Stimulated activated CD8-positive, alpha-beta memory T cell treated with anti-CD3 and anti-CD28 coated beads, Interleukin-12 subunit alpha, Interleukin-12 subunit beta, amount 100 ng/mL, for 24 hours (primary cell): ENCODE data around the gene ERP44.
"Not testable (repeated sequence)": the region's sequence is repeated elsewhere in the genome, so short reads cannot be mapped to it uniquely, and the experiment has no call there.

Experiments
- DNase-seq: peaks from one replicate; pipeline ENCODE4 v3.0.0-alpha.2; 2020; ENCODE audit errors: extremely low read depth

Gene ERP44

GRCh38 chr9:100100146-100100667 is 1.4 kb upstream of the ERP44 start:
- DNase-seq, result no peak

- no peak for DNase-seq
Observed at GRCh38 chr9:100099722-100100042, 882 bp upstream of the ERP44 start.

GRCh38 chr9:100098046-100098886 is 534 bp downstream of the ERP44 start:
- DNase-seq, result no peak

GRCh38 chr9:100096378-100096916 is 2.4 kb downstream of the ERP44 start:
- no peak for DNase-seq

GRCh38 chr9:100094411-100094810 is 4.4 kb downstream of the ERP44 start:
- DNase-seq, result not testable (repeated sequence)

GRCh38 chr9:100092066-100092465 is 6.7 kb downstream of the ERP44 start:
- no peak for DNase-seq

- DNase-seq, result no peak
Observed at GRCh38 chr9:100091650-100092049, 7.2 kb downstream of the ERP44 start.

- no peak for DNase-seq
Observed at GRCh38 chr9:100090880-100091279, 7.9 kb downstream of the ERP44 start.

- DNase-seq, result no peak
Observed at GRCh38 chr9:100088202-100088601, 10.6 kb downstream of the ERP44 start.

GRCh38 chr9:100087218-100087617 is 11.6 kb downstream of the ERP44 start:
- no peak for DNase-seq

- no peak for DNase-seq
Observed at GRCh38 chr9:100086097-100086635, 12.6 kb downstream of the ERP44 start.

GRCh38 chr9:100084734-100085133 is 14.1 kb downstream of the ERP44 start:
- no peak for DNase-seq

- DNase-seq, result no peak
Observed at GRCh38 chr9:100084128-100084453, 14.7 kb downstream of the ERP44 start.

- no peak for DNase-seq
Observed at GRCh38 chr9:100083448-100084127, 15.2 kb downstream of the ERP44 start.

GRCh38 chr9:100082782-100083181 is 16.0 kb downstream of the ERP44 start:
- DNase-seq, result no peak

GRCh38 chr9:100076256-100076655 is 22.5 kb downstream of the ERP44 start:
- DNase-seq, result not testable (repeated sequence)

GRCh38 chr9:100074989-100075388 is 23.8 kb downstream of the ERP44 start:
- no peak for DNase-seq

GRCh38 chr9:100074093-100074492 is 24.7 kb downstream of the ERP44 start:
- no peak for DNase-seq

- DNase-seq, result no peak
Observed at GRCh38 chr9:100072805-100073204, 26.0 kb downstream of the ERP44 start.

GRCh38 chr9:100071271-100071670 is 27.5 kb downstream of the ERP44 start:
- no peak for DNase-seq

- DNase-seq, result no peak
Observed at GRCh38 chr9:100070104-100071041, 28.4 kb downstream of the ERP44 start.

GRCh38 chr9:100069068-100069467 is 29.7 kb downstream of the ERP44 start:
- DNase-seq, result not testable (repeated sequence)
